Neural progenitor cell (in vitro differentiated cells): ENCODE measurements around the gene FIG4.

ENCODE experiments used
- CTCF ChIP-seq: fragments of 200-600 bp; sonication (generic); IDR thresholded peaks from 2 replicates; pipeline ENCODE4 v1.5.1; 2017; ENCODE audit warnings: antibody characterized with exemption, mild to moderate bottlenecking
- EZH2 ChIP-seq: fragments of 200-600 bp; sonication (generic); IDR thresholded peaks from 2 replicates; pipeline ENCODE4 v1.6.1; 2017; ENCODE audit warnings: antibody characterized with exemption, mild to moderate bottlenecking, moderate library complexity

DNA sequence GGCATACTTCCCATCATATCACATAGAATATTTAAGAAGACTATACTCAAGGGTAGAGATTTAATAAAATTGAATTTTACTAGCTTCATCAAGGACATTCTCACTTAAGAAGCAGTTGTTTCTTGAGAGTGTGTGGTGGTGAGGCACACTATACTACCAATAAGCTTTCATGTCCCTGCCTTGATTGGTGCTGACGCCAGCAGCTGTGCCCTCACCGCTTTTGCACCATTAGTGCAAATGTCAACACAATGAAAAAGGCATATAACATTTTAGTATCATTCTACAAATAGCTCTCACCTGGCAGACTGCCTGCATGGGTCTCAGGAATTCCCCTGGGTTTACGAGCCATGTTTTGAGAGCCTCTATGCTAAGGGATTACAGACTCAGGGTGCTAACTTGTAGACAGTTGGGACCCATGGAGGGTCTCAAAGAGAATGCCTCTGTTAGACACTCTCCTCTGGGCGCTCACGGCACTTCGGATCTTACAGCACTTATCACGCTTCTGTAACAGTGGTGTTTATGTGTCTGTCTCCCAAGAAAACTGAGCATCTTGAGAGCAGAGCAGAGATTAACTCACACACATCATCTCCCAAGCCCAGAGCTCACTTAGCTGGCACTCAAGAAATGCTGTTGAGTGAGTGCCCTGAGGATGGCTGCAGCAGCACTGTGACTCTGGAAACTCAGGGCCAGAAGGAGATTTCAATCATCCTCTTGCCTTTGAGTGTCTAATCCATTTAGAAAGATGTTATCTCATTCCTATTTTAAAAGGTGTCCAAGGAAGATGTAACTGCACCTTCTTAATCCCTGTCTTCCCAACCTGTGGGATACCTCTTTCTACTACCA, 143.7 kb downstream of the FIG4 start:
- TF ChIP-seq CTCF (no peak), EZH2 (no peak)
